ENCODE measurements around the gene DCST1. TPM values are rescaled to one million over a fixed set of nuclear protein-coding genes. Genes with fewer than 3 reads are reported as not detected.

DCST1 gene
- polyA plus RNA-seq, 3 donors, result 0.05 TPM; not detected in 2

DNA sequence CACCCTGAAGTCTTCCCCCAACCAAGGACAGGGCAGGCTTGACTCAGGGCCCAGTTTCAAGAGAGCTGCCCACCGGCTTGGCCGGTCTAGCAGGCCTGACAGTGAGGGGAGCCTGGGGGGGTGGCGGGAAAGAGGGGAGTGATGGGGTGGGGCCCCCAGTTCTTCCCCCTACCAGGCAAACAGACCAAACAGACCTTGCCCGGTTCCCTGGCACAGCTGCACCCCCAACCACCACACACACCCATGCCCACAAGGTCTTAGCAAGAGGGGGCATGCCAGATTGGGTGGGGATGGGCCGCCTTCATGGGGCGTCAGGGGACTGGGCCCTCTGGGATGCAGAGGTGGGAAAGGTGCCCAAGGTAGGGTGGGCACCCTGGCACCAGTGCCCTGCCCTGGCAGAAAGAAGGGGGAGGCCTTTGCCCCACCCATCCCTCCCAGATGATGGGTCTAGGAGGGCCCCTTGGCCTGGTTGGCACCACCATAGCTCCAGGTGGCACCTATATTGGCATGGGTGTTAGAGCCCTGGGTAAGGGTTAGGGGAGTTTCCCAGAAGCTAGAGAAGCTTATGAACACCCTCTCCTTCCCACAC lies 22.1 kb upstream of the DCST1 start:
- Mint-ChIP-seq H3K27me3 (ENCODE audit: low read depth in 3 of 3) (peaks cover 0 to under 1% (median 0%) of the 10 kb centered on the region in 3 donors), H3K9me3 (no peaks in the 10 kb centered on the region), H3K27ac (peak overlapping the region; percentile 85 to 94 (median 92)), H3K36me3 (peaks cover 28 to 52% of the 10 kb centered on the region in 2 donors), H3K4me1 (peaks cover 75% of the 10 kb centered on the region), H3K4me3 (peak overlapping the region; percentile 91 to 98)
- intact Hi-C loops (cut with micrococcal nuclease), result no loop called here
- WGBS (ENCODE audit: insufficient coverage), result no CpG with 5 or more reads among the region's 6 CpGs
- H3K36me3 ChIP-seq (replicated peaks in 1 of 2; ENCODE audit: control insufficient read depth in 1 of 2, insufficient read depth in 2 of 2, low read length in 2 of 2), result peaks cover 29 to 38% of the 10 kb centered on the region in 2 donors
- H3K27ac ChIP-seq (ENCODE audit: low read depth in 1 of 2, low read length in 2 of 2), result peak overlapping the region; percentile 91 to 99
- H3K4me1 ChIP-seq (ENCODE audit: control insufficient read depth in 1 of 2, insufficient read depth in 2 of 2, low read length in 2 of 2), result peaks cover 85 to 100% of the 10 kb centered on the region in 2 donors
- peak overlapping the region in 2 of 3 experiments; percentile 93 to 100 for H3K4me3 ChIP-seq (replicated peaks in 1 of 3; ENCODE audit: low read depth in 2 of 3, low read length in 3 of 3)
- peak overlapping the region; percentile 79 for H3K9ac ChIP-seq (ENCODE audit: insufficient read depth, low read length, poor library complexity, severe bottlenecking)
- no peaks in the 10 kb centered on the region for H3K27me3 ChIP-seq (ENCODE audit: control insufficient read depth in 2 of 2, insufficient read depth in 2 of 2, low read length in 2 of 2)
- peak overlapping the region; percentile 100 for H3K4me2 ChIP-seq (replicated peaks; ENCODE audit: extremely low read depth, low read length, poor library complexity, severe bottlenecking)
- DNase-seq, result no peak
- H3K9me3 ChIP-seq (replicated peaks in 1 of 2; ENCODE audit: control insufficient read depth in 1 of 2, insufficient read depth in 1 of 2, low read length in 2 of 2), result no peaks in the 10 kb centered on the region
- TF ChIP-seq, protein P1, sequence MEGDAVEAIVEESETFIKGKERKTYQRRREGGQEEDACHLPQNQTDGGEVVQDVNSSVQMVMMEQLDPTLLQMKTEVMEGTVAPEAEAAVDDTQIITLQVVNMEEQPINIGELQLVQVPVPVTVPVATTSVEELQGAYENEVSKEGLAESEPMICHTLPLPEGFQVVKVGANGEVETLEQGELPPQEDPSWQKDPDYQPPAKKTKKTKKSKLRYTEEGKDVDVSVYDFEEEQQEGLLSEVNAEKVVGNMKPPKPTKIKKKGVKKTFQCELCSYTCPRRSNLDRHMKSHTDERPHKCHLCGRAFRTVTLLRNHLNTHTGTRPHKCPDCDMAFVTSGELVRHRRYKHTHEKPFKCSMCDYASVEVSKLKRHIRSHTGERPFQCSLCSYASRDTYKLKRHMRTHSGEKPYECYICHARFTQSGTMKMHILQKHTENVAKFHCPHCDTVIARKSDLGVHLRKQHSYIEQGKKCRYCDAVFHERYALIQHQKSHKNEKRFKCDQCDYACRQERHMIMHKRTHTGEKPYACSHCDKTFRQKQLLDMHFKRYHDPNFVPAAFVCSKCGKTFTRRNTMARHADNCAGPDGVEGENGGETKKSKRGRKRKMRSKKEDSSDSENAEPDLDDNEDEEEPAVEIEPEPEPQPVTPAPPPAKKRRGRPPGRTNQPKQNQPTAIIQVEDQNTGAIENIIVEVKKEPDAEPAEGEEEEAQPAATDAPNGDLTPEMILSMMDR (IDR thresholded peaks at IDR 0.05), result no peak
- H3K79me2 ChIP-seq (ENCODE audit: insufficient read depth, low read length), result peaks cover 99% of the 10 kb centered on the region
- H4K20me1 ChIP-seq (ENCODE audit: insufficient read depth, low read length), result peaks cover 89% of the 10 kb centered on the region
- H2AFZ ChIP-seq (ENCODE audit: insufficient read depth, low read depth, low read length, poor library complexity, severe bottlenecking), result no peak overlapping the region

- H3K27me3 Mint-ChIP-seq (ENCODE audit: low read depth in 3 of 3), result peaks cover 0 to 2% (median 0%) of the 10 kb centered on the region in 3 donors
- peaks cover 29 to 58% of the 10 kb centered on the region in 2 donors for H3K36me3 Mint-ChIP-seq
- peaks cover 89% of the 10 kb centered on the region for H4K20me1 ChIP-seq (ENCODE audit: insufficient read depth, low read length)
- H3K4me2 ChIP-seq (replicated peaks; ENCODE audit: extremely low read depth, low read length, poor library complexity, severe bottlenecking), result peak overlapping the region; percentile 100
- no peaks in the 10 kb centered on the region for H3K9me3 ChIP-seq (replicated peaks in 1 of 2; ENCODE audit: control insufficient read depth in 1 of 2, insufficient read depth in 1 of 2, low read length in 2 of 2)
- no CpG with 5 or more reads among the region's 9 CpGs for WGBS (ENCODE audit: insufficient coverage)
- peaks cover 35 to 43% of the 10 kb centered on the region in 2 donors for H3K36me3 ChIP-seq (replicated peaks in 1 of 2; ENCODE audit: control insufficient read depth in 1 of 2, insufficient read depth in 2 of 2, low read length in 2 of 2)
- peaks cover 85 to 100% of the 10 kb centered on the region in 2 donors for H3K4me1 ChIP-seq (ENCODE audit: control insufficient read depth in 1 of 2, insufficient read depth in 2 of 2, low read length in 2 of 2)
- intact Hi-C loops (cut with micrococcal nuclease), result no loop called here
- peak overlapping the region; percentile 38 to 95 (median 92) for H3K27ac Mint-ChIP-seq
- peak overlapping the region; percentile 68 to 81 for H3K4me3 Mint-ChIP-seq
- H3K27me3 ChIP-seq (ENCODE audit: control insufficient read depth in 2 of 2, insufficient read depth in 2 of 2, low read length in 2 of 2), result no peaks in the 10 kb centered on the region
- no peak overlapping the region for H2AFZ ChIP-seq (ENCODE audit: insufficient read depth, low read depth, low read length, poor library complexity, severe bottlenecking)
- H3K9ac ChIP-seq (ENCODE audit: insufficient read depth, low read length, poor library complexity, severe bottlenecking), result no peak overlapping the region
- peaks cover 75% of the 10 kb centered on the region for H3K4me1 Mint-ChIP-seq
- TF ChIP-seq, protein P1 (IDR thresholded peaks at IDR 0.05), result no peak
- H3K9me3 Mint-ChIP-seq, result no peaks in the 10 kb centered on the region
- peak; percentile 47 to 66 (median 58) for DNase-seq
- H3K79me2 ChIP-seq (ENCODE audit: insufficient read depth, low read length), result peaks cover 98% of the 10 kb centered on the region
- peak overlapping the region in 2 of 3 experiments; percentile 93 to 100 for H3K4me3 ChIP-seq (replicated peaks in 1 of 3; ENCODE audit: low read depth in 2 of 3, low read length in 3 of 3)
- H3K27ac ChIP-seq (ENCODE audit: low read depth in 1 of 2, low read length in 2 of 2), result peak overlapping the region; percentile 91 to 99
Measured at GRCh38 chr1:155012026-155012546, 21.5 kb upstream of the DCST1 start.

Data from CD14-positive monocyte (primary cell).